HG03558 (cell line): ENCODE results near the gene DHX9.

Experiments used
- ATAC-seq: cut with Tn5 transposase; IDR thresholded peaks from one replicate; pipeline ENCODE4 v1.9.1; 2021; ENCODE audit warnings: moderate number of reproducible peaks; ENCODE audit not compliant: unreplicated experiment; ENCODE audit errors: extremely low read depth

The DHX9 gene

DNA sequence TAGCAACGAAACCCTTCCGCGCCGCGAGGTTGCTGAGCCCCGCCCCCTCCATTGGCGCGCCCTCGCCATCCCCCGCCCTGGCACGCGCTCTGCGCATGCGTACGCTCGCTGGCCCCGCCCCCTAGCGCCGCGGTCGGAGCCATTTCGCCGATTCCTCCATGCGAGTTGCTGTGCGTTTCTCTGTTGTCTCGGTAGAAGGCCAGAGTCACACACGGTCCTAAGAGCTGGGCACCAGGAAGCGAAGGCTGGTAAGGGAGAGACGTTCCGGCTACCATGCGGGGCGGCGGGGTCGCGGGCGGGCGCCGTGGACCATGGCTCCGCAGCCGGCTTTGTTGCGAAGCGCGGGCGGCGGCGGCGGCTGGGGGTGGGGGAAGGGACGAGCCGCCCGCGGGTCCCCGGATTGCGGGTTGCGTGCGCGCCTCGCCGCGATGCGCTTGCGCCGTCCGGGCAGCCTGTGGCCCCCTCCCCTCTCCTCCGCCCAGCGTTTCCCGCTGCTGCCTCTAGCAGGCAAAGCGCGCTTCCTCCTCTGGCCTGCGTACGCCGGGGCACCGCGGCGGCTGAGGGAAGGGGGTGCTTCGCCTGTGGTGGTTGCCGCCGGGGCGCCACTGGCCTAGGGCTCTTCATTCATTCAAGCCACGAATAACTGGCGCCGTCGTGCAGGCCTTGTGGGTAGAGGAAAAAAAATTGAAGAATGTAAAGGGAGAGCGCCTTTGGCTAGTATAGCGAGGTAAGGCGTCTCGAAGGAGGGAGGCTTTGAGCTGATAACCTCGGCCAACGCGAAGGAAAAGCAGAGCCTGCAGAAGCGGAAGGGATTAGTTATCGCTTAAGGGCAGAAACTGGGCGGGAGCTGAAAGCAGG lies at the start of gene DHX9:
Gene DHX9, plus strand, starts transcription at position 139 of the 858 bp plus-strand sequence. CDS start 3,220 bp downstream, outside the sequence.
- ATAC-seq = peak; percentile 66

- ATAC-seq = no peak
These were observed 47.6 kb upstream of the DHX9 start for GRCh38 chr1:182791281-182792179.

GRCh38 chr1:182794091-182794490 lies 45.1 kb upstream of the DHX9 start:
- no peak for ATAC-seq

DNA sequence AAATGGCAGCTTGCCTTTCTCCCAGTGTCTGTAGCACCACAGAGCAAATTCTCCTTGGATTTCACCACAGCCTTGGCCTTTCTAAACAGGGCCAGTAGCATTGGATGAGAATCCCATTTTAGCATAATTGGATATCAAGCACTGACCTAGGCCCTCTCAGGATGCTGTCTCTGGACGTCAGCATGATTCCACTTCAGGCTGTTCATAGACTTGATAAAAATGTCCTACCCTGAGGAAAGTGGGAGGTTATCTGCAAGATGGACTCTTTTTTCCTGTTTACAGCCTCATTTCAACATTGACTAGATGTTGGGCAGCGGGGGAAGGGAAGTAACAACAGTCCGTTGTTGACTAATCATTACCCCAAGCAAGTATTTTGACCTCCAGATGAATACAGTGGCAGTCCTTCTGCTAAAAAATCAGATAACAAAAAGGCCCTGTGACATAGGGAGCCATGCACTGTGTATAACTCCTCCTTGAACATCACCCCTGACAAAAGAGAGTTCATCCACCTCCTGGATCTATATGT lies 44.4 kb upstream of the DHX9 start:
- no peak for ATAC-seq

GRCh38 chr1:182795563-182796228 lies 43.5 kb upstream of the DHX9 start:
- ATAC-seq = no peak

DNA sequence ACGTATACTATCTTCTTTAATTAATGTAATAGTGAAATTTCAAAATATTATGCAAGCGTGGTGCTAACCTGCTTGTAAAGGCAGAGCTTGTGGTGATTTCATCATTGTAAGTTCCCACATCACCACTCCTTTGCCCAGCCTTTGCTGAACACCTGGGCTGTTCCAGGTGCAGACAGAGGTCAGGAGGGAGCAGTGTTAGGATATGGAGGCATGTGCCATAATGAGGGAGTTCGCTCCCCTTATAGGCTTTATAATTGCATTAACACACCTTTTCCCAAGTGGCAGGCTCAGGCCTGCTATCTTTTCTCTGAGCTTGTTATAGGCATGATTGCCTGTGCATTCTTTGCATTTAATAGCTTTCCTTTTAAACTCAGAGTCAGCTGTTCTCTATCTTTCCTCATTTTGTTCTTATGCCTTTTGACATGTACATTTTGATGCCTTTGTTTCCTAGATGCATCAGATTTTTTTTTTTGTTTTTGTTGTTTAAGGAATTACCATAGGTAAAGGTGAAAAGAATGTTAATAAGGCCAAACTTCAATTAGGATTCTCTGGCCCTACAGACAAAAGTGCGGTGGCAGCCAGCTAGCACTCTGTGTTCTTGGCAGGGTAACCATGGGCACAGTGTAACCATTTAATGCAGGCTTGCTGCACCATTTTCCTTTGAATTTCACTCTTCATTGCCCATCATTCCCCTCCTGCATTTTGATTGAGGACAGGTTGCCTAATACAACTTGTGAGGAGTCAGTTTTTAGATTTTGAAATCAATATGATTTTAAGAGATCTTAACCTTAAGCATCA lies 36.9 kb upstream of the DHX9 start:
- ATAC-seq = no peak

GRCh38 chr1:182803846-182804245 lies 35.3 kb upstream of the DHX9 start:
- no peak for ATAC-seq

- ATAC-seq = no peak
These were observed 33.0 kb upstream of the DHX9 start for GRCh38 chr1:182806015-182806678.

GRCh38 chr1:182807907-182808306 lies 31.2 kb upstream of the DHX9 start:
- no peak for ATAC-seq

DNA sequence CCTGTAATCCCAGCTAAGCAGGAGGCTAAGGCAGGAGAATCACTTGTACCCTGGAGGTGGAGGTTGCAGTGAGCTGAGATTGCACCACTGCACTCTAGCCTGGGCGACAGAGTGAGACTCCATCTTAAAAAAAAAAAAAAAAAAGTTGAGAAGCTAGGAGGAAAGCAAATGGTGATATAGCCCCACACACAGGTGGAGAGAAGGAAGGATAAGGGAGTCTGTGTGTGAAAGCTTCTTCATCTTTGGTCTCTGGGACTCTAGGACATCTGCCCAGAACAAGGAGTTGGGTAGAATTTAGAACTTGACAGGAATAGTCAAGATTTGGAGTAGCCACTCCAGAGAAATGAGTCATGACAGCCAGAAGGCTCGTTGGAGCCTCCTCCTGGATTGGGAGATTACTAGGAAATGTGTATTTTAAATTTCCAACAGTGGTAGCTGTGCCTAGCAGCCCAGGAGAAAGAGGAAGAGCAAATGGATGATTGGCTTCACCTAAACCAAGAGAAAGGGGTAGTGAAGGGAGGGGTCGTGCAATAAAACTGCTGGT lies 29.7 kb upstream of the DHX9 start:
- ATAC-seq = no peak

- ATAC-seq = no peak
These were observed 27.0 kb upstream of the DHX9 start for GRCh38 chr1:182811975-182812722.

DNA sequence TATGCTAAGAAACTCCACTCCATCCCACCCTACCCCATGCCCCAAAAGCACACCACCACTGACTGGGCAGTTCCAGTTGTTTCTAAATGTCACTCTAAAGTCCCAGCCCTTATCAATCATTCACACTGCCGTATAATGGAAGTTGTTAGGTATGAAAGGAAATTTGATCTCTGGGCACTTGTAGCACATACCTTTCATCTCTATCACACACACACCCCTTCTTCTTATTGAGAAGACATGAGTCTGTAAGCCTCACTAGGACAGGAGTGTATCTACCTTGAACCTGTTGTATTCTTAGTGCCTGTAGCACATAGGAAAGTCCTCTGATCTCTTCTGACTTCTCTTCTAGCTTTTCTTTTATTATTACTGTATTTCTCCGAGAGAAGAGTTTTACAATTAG lies 22.3 kb upstream of the DHX9 start:
- no peak for ATAC-seq

- ATAC-seq = no peak
These were observed 21.3 kb upstream of the DHX9 start for GRCh38 chr1:182817802-182818201.

- no peak for ATAC-seq
These were observed 15.9 kb upstream of the DHX9 start for GRCh38 chr1:182823220-182823619.

DNA sequence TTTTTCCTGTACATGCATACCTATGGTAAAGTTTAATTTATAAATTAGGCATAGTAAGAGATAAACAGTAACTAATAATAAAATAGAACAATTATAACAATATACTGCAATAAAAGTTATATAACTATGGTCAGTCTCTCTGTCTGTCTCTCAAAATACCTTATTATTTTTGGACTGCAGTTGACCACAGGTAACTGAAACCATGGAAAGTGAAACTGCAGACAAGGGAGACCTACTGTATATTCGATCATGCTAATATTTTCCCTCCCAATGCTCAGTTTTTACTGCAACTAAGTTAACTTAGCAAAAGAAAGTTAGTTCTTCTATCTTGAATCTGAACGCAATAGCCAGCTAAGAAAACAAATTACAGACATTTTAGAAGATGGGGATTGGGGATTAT lies 12.3 kb upstream of the DHX9 start:
- no peak for ATAC-seq

GRCh38 chr1:182829285-182829932 lies 9.7 kb upstream of the DHX9 start:
- ATAC-seq = no peak

- no peak for ATAC-seq
These were observed 5.9 kb upstream of the DHX9 start for GRCh38 chr1:182833271-182833670.

DNA sequence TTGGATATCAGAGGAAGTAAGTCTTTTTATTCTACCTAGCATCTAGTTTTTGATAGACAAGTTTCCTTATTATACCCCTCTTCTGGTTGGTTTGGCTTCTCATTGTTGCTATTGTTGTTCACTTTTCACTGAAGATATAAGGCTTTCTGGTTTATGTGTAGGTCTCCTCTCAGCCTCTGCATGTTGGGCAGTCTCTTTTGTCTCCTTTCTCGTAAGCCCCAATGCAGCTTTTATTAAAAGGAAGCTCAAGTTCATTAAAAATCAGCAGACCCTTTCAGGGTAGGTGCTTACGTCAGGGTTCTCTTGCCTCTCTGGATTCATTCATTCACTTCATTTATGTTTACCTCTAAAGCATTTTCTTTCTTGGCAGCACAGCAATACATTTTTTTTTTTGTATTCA lies 4.8 kb upstream of the DHX9 start:
- no peak for ATAC-seq
